WTC11 (cell line): ENCODE measurements around the gene FAM43A. TPM values are rescaled to one million over a fixed set of nuclear protein-coding genes. Genes with fewer than 3 reads are reported as not detected.

Experiments used
- ATAC-seq: fragments of 200-7000 bp; cut with Tn5 transposase; 2 replicates; pipeline ENCODE4 v1.10.0; 2021; ENCODE audit warnings: mild to moderate bottlenecking, moderate library complexity
- CTCF ChIA-PET: fragments of 300-600 bp; sonication (Branson Sonifier 250); formaldehyde crosslinking; loops from one replicate; lab custom pipeline; 2021; ENCODE audit warnings: antibody characterized with exemption; lab: Charles Lee
- POLR2A ChIA-PET: fragments of 350-600 bp; sonication (Branson Sonifier 250); formaldehyde crosslinking; loops from one replicate; lab custom pipeline; 2021; ENCODE audit warnings: antibody characterized with exemption; lab: Charles Lee
- DNase-seq: peaks from one replicate; pipeline ENCODE4 v3.0.0; 2021; ENCODE audit warnings: low spot score
- H3K27ac Mint-ChIP-seq: 2 replicates; pipeline ENCODE4 v1.8.0; 2021; ENCODE audit warnings: mixed read lengths
- H3K27me3 Mint-ChIP-seq: 2 replicates; pipeline ENCODE4 v1.8.0; 2021; ENCODE audit warnings: low read depth, mild to moderate bottlenecking, moderate library complexity, mixed read lengths
- H3K36me3 Mint-ChIP-seq: 2 replicates; pipeline ENCODE4 v1.8.0; 2021; ENCODE audit warnings: mixed read lengths
- H3K4me1 Mint-ChIP-seq: 2 replicates; pipeline ENCODE4 v1.8.0; 2022; ENCODE audit warnings: mixed read lengths
- H3K4me3 Mint-ChIP-seq: 2 replicates; pipeline ENCODE4 v1.8.0; 2021; ENCODE audit warnings: mild to moderate bottlenecking, moderate library complexity, mixed read lengths
- H3K9me3 Mint-ChIP-seq: 2 replicates; pipeline ENCODE4 v1.8.0; 2021; ENCODE audit warnings: mixed read lengths
- CREM ChIP-seq: sonication (generic); formaldehyde crosslinking; IDR thresholded peaks from 2 replicates; pipeline ENCODE4 v1.8.1; 2022; ENCODE audit warnings: mild to moderate bottlenecking, missing genetic modification reagents, moderate library complexity
- E2F5 ChIP-seq: sonication (generic); formaldehyde crosslinking; IDR thresholded peaks from 2 replicates; pipeline ENCODE4 v1.8.1; 2022; ENCODE audit warnings: mild to moderate bottlenecking, moderate library complexity, missing genetic modification reagents
- EMX1 ChIP-seq: fragments of 250-450 bp; sonication (Bioruptor Pico); IDR thresholded peaks from 2 replicates; pipeline ENCODE4 v1.8.0; 2021; ENCODE audit warnings: mild to moderate bottlenecking
- GTF2I ChIP-seq: fragments of 250-450 bp; sonication (Bioruptor Pico); conservative IDR thresholded peaks from 2 replicates; pipeline ENCODE4 v1.4.0; 2021; ENCODE audit warnings: mild to moderate bottlenecking
- HMGA2 ChIP-seq: fragments of 250-450 bp; sonication (Bioruptor Pico); IDR thresholded peaks from 2 replicates; pipeline ENCODE4 v1.4.0; 2021; ENCODE audit warnings: mild to moderate bottlenecking, moderate library complexity
- HMGXB4 ChIP-seq: sonication (generic); formaldehyde crosslinking; IDR thresholded peaks from 2 replicates; pipeline ENCODE4 v1.8.1; 2023; ENCODE audit warnings: mild to moderate bottlenecking, moderate library complexity, missing genetic modification reagents
- IRF2 ChIP-seq: sonication (generic); formaldehyde crosslinking; IDR thresholded peaks from 2 replicates; pipeline ENCODE4 v1.8.0; 2022; ENCODE audit warnings: low read depth, missing genetic modification reagents, borderline replicate concordance
- JAZF1 ChIP-seq: fragments of 250-450 bp; sonication (Bioruptor Pico); IDR thresholded peaks from 2 replicates; pipeline ENCODE4 v1.9.0; 2021; ENCODE audit warnings: moderate library complexity, mild to moderate bottlenecking, inconsistent platforms
- JUN ChIP-seq: sonication (generic); formaldehyde crosslinking; IDR thresholded peaks from 2 replicates; pipeline ENCODE4 v1.8.0; 2023; ENCODE audit warnings: mild to moderate bottlenecking, missing genetic modification reagents
- KAT7 ChIP-seq: sonication (generic); formaldehyde crosslinking; IDR thresholded peaks from 2 replicates; pipeline ENCODE4 v1.8.1; 2023; ENCODE audit warnings: missing genetic modification reagents, mild to moderate bottlenecking, borderline replicate concordance
- MXD4 ChIP-seq: fragments of 250-450 bp; sonication (Bioruptor Pico); IDR thresholded peaks from 2 replicates; pipeline ENCODE4 v1.8.0; 2021; ENCODE audit warnings: mild to moderate bottlenecking, moderate library complexity, borderline replicate concordance
- NFE2L1 ChIP-seq: sonication (generic); formaldehyde crosslinking; IDR thresholded peaks from 2 replicates; pipeline ENCODE4 v1.8.1; 2023; ENCODE audit warnings: missing genetic modification reagents
- NFYB ChIP-seq: sonication (generic); formaldehyde crosslinking; conservative IDR thresholded peaks from 2 replicates; pipeline ENCODE4 v1.8.0; 2022; ENCODE audit warnings: low read depth, missing genetic modification reagents
- OVOL2 ChIP-seq: fragments of 250-450 bp; sonication (Bioruptor Pico); IDR thresholded peaks from 2 replicates; pipeline ENCODE4 v1.9.0; 2021; ENCODE audit warnings: mild to moderate bottlenecking, borderline replicate concordance
- RORB ChIP-seq: fragments of 250-450 bp; sonication (Bioruptor Pico); IDR thresholded peaks from 2 replicates; pipeline ENCODE4 v1.9.0; 2021; ENCODE audit warnings: mild to moderate bottlenecking
- SMAD4 ChIP-seq: sonication (generic); formaldehyde crosslinking; IDR thresholded peaks from 2 replicates; pipeline ENCODE4 v1.8.0; 2022; ENCODE audit warnings: mild to moderate bottlenecking, missing genetic modification reagents
- SOX15 ChIP-seq: fragments of 250-450 bp; sonication (Bioruptor Pico); IDR thresholded peaks from 2 replicates; pipeline ENCODE4 v1.9.0; 2021; ENCODE audit warnings: mild to moderate bottlenecking
- TEAD4 ChIP-seq: sonication (generic); formaldehyde crosslinking; IDR thresholded peaks from 2 replicates; pipeline ENCODE4 v1.8.0; 2022; ENCODE audit warnings: mild to moderate bottlenecking, missing genetic modification reagents
- USF2 ChIP-seq: sonication (generic); formaldehyde crosslinking; IDR thresholded peaks from 2 replicates; pipeline ENCODE4 v1.8.1; 2023; ENCODE audit warnings: mild to moderate bottlenecking, missing genetic modification reagents, moderate library complexity
- ZNF671 ChIP-seq: fragments of 250-450 bp; sonication (Bioruptor Pico); IDR thresholded peaks from 2 replicates; pipeline ENCODE4 v1.8.0; 2021; ENCODE audit warnings: mild to moderate bottlenecking
- total RNA-seq: library from RNA; stranded (reverse); gene quantifications from 3 replicates; pipeline ENCODE4 v1.2.3, GENCODE V29; 2021
- TF ChIP-seq, protein P1 (sequence below): sonication (generic); formaldehyde crosslinking; IDR thresholded peaks from 2 replicates; pipeline ENCODE4 v1.8.1; 2023; ENCODE audit warnings: mild to moderate bottlenecking, missing genetic modification reagents
- TF ChIP-seq, protein P2 (sequence below): sonication (generic); formaldehyde crosslinking; IDR thresholded peaks from 2 replicates; pipeline ENCODE4 v1.8.0; 2023; ENCODE audit warnings: missing genetic modification reagents

The FAM43A gene
- total RNA-seq, 1 experiment from 2014 or later: 2.6 TPM

DNA sequence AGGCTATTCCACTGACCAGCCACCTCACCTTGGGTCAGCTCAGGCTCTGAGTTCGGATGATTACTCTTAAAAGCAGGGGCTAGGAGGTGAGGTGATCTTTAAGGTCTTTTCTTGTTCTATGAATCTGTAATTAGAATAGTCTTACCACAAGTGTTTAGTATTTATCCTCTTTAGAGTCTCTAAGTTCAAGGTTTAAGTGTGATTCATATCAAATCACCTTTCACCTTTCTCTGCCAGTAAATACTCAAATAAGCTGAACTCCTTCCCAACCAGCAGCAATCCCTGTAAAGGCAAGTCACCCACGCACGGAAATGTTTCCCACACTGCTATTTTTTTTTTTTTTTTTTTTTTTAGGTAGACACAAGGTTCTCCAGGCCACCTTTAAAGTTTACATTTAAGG is 37.9 kb upstream of the FAM43A start:
- CTCF ChIA-PET: no interaction called here
- TF ChIP-seq SOX15 (CRISPR knock-in tag): no peak
- no peak for TF ChIP-seq TEAD4 (CRISPR knock-in tag)
- no peak for TF ChIP-seq CREM (CRISPR knock-in tag)
- no peak for TF ChIP-seq JAZF1 (CRISPR knock-in tag)
- TF ChIP-seq NFE2L1 (CRISPR knock-in tag): no peak
- TF ChIP-seq JUN (CRISPR knock-in tag): no peak
- TF ChIP-seq, protein P1, sequence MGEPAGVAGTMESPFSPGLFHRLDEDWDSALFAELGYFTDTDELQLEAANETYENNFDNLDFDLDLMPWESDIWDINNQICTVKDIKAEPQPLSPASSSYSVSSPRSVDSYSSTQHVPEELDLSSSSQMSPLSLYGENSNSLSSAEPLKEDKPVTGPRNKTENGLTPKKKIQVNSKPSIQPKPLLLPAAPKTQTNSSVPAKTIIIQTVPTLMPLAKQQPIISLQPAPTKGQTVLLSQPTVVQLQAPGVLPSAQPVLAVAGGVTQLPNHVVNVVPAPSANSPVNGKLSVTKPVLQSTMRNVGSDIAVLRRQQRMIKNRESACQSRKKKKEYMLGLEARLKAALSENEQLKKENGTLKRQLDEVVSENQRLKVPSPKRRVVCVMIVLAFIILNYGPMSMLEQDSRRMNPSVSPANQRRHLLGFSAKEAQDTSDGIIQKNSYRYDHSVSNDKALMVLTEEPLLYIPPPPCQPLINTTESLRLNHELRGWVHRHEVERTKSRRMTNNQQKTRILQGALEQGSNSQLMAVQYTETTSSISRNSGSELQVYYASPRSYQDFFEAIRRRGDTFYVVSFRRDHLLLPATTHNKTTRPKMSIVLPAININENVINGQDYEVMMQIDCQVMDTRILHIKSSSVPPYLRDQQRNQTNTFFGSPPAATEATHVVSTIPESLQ: no peak
- no peak for TF ChIP-seq SMAD4 (CRISPR knock-in tag)
- TF ChIP-seq HMGXB4 (CRISPR knock-in tag): no peak
- no peak for TF ChIP-seq MXD4 (CRISPR knock-in tag)
- TF ChIP-seq USF2 (CRISPR knock-in tag): no peak
- no peak for TF ChIP-seq RORB (CRISPR knock-in tag)
- POLR2A ChIA-PET: no interaction called here
- Mint-ChIP-seq H3K4me1 (no peaks in the 10 kb centered on the region), H3K36me3 (peaks cover 69% of the 10 kb centered on the region), H3K9me3 (no peaks in the 10 kb centered on the region), H3K27me3 (no peaks in the 10 kb centered on the region), H3K4me3 (no peak overlapping the region), H3K27ac (no peak overlapping the region)
- DNase-seq (no peak), ATAC-seq (no peak)

DNA sequence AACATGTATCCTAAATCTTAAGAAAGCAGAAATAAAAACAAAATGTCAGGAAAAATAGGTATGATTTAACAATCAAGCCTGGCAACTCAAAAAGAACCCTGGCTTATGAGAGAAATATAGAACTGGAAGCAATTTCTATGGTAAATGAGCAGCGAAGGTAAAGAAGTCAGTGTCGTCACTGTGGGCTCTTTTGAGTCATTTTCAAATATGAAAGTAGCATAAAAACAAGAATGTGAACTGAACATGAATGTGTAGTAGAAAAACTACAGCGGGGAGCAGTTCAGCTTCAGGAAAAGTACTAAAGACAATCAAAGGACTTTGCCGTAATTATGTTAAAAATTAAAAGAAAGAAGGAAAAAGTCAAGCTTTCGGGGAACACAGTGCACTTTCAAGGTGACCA is 31.2 kb upstream of the FAM43A start:
- ATAC-seq (no peak), DNase-seq (no peak)
- no peak overlapping the region for H3K4me3 Mint-ChIP-seq
- H3K27ac Mint-ChIP-seq: peak overlapping the region; percentile 70
- peaks cover 72% of the 10 kb centered on the region for H3K36me3 Mint-ChIP-seq
- CTCF ChIA-PET: interaction anchor here (1.4 kb wide), 1 partner anchor 17 kb away, joined by 3 read pairs; the partner anchor contains the start of gene LSG1
- TF ChIP-seq JUN (CRISPR knock-in tag) (no peak), GTF2I (CRISPR knock-in tag) (no peak), ZNF671 (CRISPR knock-in tag) (no peak), KAT7 (CRISPR knock-in tag) (no peak), NFYB (CRISPR knock-in tag) (no peak), E2F5 (CRISPR knock-in tag) (no peak), OVOL2 (CRISPR knock-in tag) (no peak), HMGA2 (no peak), IRF2 (CRISPR knock-in tag) (no peak), EMX1 (no peak)
- TF ChIP-seq, protein P2, sequence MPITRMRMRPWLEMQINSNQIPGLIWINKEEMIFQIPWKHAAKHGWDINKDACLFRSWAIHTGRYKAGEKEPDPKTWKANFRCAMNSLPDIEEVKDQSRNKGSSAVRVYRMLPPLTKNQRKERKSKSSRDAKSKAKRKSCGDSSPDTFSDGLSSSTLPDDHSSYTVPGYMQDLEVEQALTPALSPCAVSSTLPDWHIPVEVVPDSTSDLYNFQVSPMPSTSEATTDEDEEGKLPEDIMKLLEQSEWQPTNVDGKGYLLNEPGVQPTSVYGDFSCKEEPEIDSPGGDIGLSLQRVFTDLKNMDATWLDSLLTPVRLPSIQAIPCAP (CRISPR knock-in tag): no peak
- H3K9me3 Mint-ChIP-seq: no peaks in the 10 kb centered on the region
- H3K4me1 Mint-ChIP-seq: peaks cover 9% of the 10 kb centered on the region
- POLR2A ChIA-PET: no interaction called here
- no peaks in the 10 kb centered on the region for H3K27me3 Mint-ChIP-seq
